ENCODE results near the gene HLA-DRA.

Gene HLA-DRA

GRCh38 chr6:32439602-32440214 lies at the start of gene HLA-DRA:
Gene HLA-DRA, plus strand, starts transcription at chr6:32439887. Its CDS starts 64 bp downstream, at chr6:32439951.
- no peak for DNase-seq

GRCh38 chr6:32391505-32391904 lies 48.2 kb upstream of the HLA-DRA start:
- no peak for DNase-seq

- DNase-seq, result no peak
These were observed 45.8 kb upstream of the HLA-DRA start for GRCh38 chr6:32393665-32394420.

- no peak for DNase-seq
These were observed 43.7 kb upstream of the HLA-DRA start for GRCh38 chr6:32396028-32396427.

GRCh38 chr6:32397252-32397920 lies 42.3 kb upstream of the HLA-DRA start:
- DNase-seq, result no peak

GRCh38 chr6:32401284-32401963 lies 38.3 kb upstream of the HLA-DRA start:
- no peak for DNase-seq

- DNase-seq, result no peak
These were observed 36.9 kb upstream of the HLA-DRA start for GRCh38 chr6:32402812-32403211.

- DNase-seq, result no peak
These were observed 34.0 kb upstream of the HLA-DRA start for GRCh38 chr6:32405656-32406055.

- no peak for DNase-seq
These were observed 33.5 kb upstream of the HLA-DRA start for GRCh38 chr6:32406197-32406596.

- DNase-seq, result no peak
These were observed 32.8 kb upstream of the HLA-DRA start, which contains the start of gene BTNL2 for GRCh38 chr6:32406857-32407256. Gene BTNL2, minus strand, starts transcription at chr6:32407181. Its CDS starts 58 bp downstream, at chr6:32407123.

- no peak for DNase-seq
These were observed 28.8 kb upstream of the HLA-DRA start for GRCh38 chr6:32410906-32411305.

- DNase-seq, result no peak
These were observed 27.9 kb upstream of the HLA-DRA start for GRCh38 chr6:32411566-32412327.

- DNase-seq, result peak; percentile 89
These were observed 26.1 kb upstream of the HLA-DRA start for GRCh38 chr6:32413427-32414047.

GRCh38 chr6:32415521-32416019 lies 24.1 kb upstream of the HLA-DRA start:
- DNase-seq, result peak; percentile 78

- no peak for DNase-seq
These were observed 23.7 kb upstream of the HLA-DRA start for GRCh38 chr6:32416036-32416435.

- DNase-seq, result no peak
These were observed 14.9 kb upstream of the HLA-DRA start for GRCh38 chr6:32424589-32425300.

- no peak for DNase-seq
These were observed 13.3 kb upstream of the HLA-DRA start for GRCh38 chr6:32426338-32426737.

GRCh38 chr6:32427218-32427617 lies 12.5 kb upstream of the HLA-DRA start:
- DNase-seq, result no peak

- DNase-seq, result no peak
These were observed 11.7 kb upstream of the HLA-DRA start for GRCh38 chr6:32427934-32428474.

- no peak for DNase-seq
These were observed 9.5 kb upstream of the HLA-DRA start for GRCh38 chr6:32430179-32430578.

- no peak for DNase-seq
These were observed 8.5 kb upstream of the HLA-DRA start for GRCh38 chr6:32431142-32431541.
